HT1080 (cell line): ENCODE results near the gene DHCR7. TPM values are rescaled to one million over a fixed set of nuclear protein-coding genes. Genes with fewer than 3 reads are reported as not detected.
A peak's percentile ranks its signal among the peaks of the same experiment; 100 is the strongest.

Experiments used
- DNase-seq: peaks from one replicate; pipeline ENCODE4 v3.0.0-alpha.2; 2015; ENCODE audit warnings: low read depth
- total RNA-seq: library from RNA; depleted of rRNA; stranded (reverse); fragments of >200 nt; shearing (Covaris generic); gene quantifications from 2 replicates; pipeline ENCODE4 v1.2.3, GENCODE V29; 2014

The DHCR7 gene
- total RNA-seq, 1 experiment from 2014 or later: 83.7 TPM

GRCh38 chr11:71459076-71459766 lies 11.0 kb upstream of the DHCR7 start:
- DNase-seq: no peak

DNA sequence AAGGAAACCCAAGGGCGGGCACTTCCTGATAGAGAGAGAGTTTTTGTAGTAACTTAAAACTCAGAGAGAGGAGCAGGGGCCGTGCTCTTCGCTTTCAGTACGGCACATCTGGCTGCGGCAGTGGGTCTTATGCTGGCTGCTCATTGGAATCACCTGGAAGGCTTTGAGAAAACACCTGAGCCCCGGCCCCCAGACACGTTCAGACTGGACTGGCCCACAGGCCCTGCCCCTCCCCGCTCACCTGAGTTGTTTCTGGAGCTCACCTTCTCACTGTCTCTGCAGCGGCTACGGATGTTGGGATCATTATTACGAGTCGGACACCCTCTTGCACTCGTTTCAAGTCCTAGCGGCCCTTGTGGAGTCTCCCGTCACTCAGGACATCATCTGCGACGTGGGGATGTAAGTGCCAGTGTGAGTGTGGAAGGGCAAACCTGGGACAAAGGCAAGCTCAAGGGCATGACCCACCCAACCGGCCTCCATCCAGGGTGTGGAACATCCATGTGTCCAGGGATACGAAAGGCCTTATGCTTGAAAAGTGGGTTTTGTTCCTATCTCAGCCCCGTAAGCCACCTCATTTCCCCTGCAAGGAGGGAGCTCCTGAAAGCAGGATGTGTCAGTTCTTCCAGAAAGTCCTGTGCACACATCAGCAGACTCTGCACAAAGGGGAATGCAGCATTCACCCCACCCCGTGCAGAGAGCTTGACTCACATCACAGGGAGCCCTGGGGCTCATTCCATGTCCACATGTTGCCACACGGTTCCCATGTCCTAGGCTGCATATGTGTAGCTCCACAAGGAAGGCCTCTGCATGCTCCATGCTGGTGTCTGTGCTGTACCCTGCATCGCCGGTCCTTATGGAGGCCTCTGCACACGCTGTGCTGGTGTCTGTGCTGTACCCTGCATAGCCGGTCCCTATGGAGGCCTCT lies 10.2 kb upstream of the DHCR7 start:
- no peak for DNase-seq

DNA sequence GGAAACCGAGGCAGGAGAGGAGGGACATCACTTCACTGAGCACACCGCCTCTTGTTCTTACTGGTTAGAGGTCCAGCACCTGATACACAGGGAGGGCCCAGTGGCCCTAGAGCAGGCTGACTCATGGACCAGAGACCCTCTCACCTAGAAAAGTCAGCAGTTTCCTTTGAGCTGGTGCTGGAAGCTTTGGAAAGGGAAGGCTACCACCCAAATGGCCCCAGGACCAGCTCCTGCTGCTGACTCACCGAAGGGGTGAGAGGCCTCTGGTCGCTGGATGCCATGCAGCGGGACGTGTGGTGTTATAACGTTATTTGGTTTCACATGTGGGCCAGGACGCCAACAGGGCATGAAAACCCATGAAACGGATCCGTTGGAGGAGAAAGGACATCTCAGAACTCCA lies 8.6 kb upstream of the DHCR7 start:
- no peak for DNase-seq

GRCh38 chr11:71456294-71456693 lies 8.1 kb upstream of the DHCR7 start:
- no peak for DNase-seq

GRCh38 chr11:71454470-71455113 lies 6.4 kb upstream of the DHCR7 start:
- DNase-seq: no peak

DNA sequence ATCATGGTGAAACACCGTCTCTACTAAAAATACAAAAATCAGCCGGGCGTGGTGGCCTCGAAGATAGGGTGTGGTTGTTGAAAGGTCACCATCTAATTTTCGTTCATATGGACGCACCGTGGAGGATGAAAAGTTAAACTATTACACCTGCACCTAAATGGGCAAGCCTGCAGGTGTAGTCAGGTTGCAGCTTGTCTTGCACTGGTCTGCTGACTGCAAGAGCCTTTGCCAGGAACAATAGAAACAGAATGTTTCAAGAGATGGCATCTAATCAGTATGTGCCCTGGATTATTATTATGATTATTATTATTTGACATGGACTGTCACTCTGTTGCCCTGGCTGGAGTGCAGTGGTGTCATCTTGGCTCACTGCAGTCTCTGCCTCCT lies 5.7 kb upstream of the DHCR7 start:
- no peak for DNase-seq

DNA sequence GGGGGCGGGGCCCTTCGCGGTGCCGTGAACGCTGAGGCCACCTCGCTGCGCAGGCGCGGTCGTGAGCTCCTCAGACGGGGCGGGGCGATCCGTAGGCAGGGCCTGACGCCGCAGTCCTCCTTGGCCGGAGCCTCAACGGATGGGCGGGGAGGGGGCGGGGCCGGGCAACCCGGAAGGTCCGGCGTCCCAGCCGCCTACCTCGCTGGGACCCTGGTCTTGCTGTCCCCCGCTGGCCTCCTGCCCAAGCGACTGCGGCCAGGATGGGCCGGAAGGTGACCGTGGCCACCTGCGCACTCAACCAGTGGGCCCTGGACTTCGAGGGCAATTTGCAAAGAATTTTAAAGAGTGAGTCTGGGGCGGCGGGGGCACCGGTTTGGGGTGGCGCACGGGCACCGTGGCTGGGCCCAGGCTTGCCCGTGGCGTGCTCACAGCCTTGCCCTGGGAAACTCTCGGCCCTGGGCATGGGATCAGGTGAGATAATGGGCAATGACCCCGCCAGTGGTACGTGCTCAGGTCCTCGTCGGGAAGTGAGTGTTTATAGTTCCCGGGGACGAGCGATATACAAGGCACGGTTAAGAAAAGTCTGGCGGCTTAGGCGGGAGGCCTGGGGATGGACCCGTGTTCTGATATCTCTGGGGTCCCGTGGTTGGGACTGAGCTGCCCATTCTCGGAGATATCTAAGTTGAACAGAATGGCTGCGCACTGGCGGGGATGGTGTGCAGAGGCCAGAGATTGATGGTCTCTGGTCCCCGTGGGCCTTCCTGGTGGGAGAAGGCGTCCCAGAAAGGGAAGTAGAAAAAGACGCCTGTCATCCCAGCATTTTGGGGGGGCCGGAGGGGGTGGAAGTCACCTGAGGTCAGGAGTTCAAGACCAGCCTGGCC lies 5.1 kb upstream of the DHCR7 start, which contains the start of gene NADSYN1:
NADSYN1 (plus strand) TSS at position 167 of the 881 bp plus-strand sequence; CDS start at position 261, 94 bp downstream.
- peak; percentile 87 for DNase-seq

DNA sequence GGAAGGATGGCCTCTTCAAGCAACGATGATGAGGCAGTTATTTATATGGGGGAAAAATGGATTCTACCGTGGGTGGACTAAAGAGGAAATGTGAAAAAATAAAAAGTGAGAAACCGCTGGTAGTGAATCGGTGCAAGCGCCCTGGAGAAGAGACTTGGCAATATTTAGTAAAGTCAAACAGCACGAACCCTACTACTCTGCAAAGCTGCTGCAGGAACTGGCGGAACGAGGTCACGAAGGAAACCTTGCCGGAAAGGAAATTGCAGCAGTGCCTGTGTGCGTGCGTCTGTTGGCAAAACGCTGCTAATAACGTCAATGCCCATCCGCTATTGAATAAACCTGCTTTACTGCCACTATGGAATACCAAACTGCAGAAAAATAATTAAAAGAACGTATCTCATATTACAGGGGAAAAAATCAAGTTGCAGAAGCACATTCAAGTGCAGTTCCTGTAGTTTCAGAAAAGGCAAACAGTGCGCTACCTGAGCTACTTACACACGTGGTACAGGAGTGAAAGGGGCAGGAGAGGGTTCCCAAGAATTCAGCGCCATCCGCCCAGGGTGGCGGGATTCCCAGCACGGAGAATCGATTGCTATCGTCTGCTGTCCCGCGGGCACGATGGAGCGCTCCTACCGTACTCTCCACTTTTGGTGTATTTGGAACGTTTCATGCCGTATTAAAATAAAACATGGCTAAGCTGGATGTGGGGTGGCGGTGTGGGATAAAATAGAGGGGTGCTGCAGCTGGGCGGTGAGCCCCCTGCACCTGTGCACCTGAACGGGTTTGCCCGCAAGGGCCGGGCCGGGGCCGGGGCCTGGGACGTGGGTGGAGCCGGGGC lies 4.2 kb upstream of the DHCR7 start:
- DNase-seq: no peak

DNA sequence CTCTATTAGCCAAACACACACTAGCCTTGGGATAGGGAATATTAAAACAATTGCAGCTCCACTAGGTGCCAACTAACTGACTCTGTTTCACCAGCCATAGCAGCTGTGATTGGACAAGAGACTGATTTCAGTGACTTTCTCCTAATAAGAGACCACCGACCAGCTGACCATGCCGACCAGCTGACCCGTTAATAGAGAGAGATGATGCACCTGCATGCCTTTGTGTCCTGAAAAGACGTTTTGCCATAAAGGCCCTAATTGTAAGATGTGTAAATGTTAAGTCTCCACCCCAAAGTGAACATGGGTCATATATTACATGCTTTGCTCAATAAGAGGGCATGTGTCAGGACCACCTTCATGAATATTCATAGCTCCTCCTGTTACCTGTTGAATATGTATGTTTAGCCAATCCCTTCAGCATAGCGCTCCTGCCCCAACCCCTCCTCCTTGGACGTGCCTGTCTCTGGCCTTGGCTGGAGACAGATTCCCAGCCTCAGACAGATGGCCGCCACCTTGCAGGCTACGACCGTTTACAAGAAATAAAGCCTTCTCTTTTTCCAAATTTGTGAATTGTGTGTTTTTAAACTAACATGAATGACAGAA lies 3.5 kb upstream of the DHCR7 start:
- no peak for DNase-seq

GRCh38 chr11:71450939-71451338 lies 2.7 kb upstream of the DHCR7 start:
- no peak for DNase-seq

GRCh38 chr11:71450507-71450906 lies 2.3 kb upstream of the DHCR7 start:
- no peak for DNase-seq

GRCh38 chr11:71449596-71449995 lies 1.4 kb upstream of the DHCR7 start:
- no peak for DNase-seq

DNA sequence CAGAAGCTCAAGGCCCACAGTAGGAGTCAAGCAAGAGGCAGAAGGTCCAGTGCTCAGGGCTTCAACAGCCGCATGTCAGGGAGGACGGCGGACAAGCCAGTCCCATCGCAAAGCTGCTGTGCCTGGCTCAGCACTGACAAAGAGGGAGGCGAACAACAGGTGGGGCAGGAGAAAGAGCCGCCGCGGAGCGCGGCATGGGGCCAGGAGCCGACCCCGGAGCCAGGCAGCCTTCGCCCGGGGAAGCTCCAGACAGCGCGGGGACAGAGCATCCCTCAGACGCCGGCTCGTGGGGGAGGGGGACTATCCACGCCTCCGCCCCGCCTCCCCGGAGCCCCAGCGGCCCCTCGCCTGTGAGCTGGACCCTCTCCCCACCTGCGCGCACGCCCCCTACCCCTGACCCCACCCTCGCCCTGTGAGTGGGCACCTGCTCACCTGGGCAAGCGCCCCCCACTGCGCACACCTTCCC lies 369 bp downstream of the DHCR7 start:
- DNase-seq: no peak

GRCh38 chr11:71446942-71447688 lies 1.1 kb downstream of the DHCR7 start:
- DNase-seq: peak; percentile 6

DNA sequence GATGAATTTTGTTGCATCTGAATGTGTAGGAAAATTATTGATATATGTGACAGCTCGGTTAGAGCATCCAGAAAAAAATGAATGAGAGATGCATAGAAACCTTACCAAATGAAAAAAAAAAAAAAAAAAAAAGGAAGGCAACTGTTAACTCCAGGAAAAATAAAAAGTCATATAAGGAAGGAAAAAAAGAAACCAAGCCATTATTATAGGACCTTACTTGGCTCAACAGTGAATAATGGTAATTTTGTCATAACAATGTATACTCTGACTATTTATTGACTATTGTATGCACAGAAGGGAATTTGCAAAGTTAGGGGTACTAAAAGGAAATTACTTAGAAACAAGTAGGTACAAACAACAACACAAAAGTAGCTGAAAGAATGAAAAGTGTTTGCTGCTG lies 2.0 kb downstream of the DHCR7 start:
- no peak for DNase-seq

DNA sequence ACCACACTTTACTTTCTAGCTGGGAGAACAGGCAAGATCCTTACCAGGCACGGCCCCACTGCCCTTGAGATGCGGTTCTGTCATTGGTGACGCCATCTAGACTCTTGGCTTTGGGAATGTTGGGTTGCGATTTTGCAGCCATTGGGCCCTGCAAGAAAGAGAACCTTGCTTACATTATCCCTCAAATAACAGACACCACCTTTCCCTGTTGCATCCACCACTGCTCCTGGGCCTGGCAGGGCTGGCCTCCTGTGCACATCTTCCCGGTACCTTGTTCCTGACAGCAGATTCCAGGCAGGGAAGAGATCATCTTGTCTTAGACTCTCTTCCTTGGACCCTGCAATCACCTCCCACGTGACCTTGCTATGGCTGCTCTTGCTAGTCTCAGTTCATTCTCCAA lies 3.4 kb downstream of the DHCR7 start:
- DNase-seq: no peak

- no peak for DNase-seq
Measured at GRCh38 chr11:71443736-71444445, 4.3 kb downstream of the DHCR7 start.

- DNase-seq: no peak
Measured at GRCh38 chr11:71442880-71443279, 5.3 kb downstream of the DHCR7 start.
